GM12865 (cell line): Measurements from ENCODE around the gene ATP1A1.

ENCODE experiments used
- DNase-seq: peaks from one replicate; pipeline ENCODE4 v3.0.0; 2010; ENCODE audit warnings: low read depth
- H3K4me3 ChIP-seq: 2 replicates; pipeline ENCODE4 v1.5.1; 2011; ENCODE audit warnings: mild to moderate bottlenecking, low read depth, low read length, control low read depth
- TF ChIP-seq, protein P1 (sequence below): IDR thresholded peaks from 2 replicates; pipeline ENCODE4 v1.5.1; 2011; ENCODE audit warnings: low read length, control low read depth, low read depth, inconsistent platforms; ENCODE audit not compliant: insufficient read depth; ENCODE audit errors: missing control alignments

ATP1A1 gene

DNA sequence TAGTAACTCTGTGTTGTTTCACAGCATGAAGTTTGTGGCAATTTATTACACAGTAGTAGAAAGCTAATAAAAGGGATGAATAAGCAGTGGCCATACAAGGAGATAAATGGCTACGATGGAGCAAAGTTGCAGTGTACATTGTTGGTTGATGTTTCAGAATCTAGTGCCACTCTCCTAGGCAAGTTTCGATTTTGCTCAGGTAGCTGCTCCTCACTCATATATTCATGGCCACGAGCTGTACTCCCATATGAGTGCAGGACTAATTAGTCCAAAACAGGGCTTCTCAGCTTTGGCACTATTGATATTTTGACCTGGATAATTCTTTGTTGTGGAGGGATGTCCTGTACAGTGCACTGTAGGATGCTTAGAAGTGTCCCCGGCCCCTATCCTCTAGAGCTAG is 30.0 kb upstream of the ATP1A1 start:
- TF ChIP-seq, protein P1, sequence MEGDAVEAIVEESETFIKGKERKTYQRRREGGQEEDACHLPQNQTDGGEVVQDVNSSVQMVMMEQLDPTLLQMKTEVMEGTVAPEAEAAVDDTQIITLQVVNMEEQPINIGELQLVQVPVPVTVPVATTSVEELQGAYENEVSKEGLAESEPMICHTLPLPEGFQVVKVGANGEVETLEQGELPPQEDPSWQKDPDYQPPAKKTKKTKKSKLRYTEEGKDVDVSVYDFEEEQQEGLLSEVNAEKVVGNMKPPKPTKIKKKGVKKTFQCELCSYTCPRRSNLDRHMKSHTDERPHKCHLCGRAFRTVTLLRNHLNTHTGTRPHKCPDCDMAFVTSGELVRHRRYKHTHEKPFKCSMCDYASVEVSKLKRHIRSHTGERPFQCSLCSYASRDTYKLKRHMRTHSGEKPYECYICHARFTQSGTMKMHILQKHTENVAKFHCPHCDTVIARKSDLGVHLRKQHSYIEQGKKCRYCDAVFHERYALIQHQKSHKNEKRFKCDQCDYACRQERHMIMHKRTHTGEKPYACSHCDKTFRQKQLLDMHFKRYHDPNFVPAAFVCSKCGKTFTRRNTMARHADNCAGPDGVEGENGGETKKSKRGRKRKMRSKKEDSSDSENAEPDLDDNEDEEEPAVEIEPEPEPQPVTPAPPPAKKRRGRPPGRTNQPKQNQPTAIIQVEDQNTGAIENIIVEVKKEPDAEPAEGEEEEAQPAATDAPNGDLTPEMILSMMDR = no peak
- DNase-seq = no peak

GRCh38 chr1:116345011-116345410 is 28.0 kb upstream of the ATP1A1 start:
- TF ChIP-seq, protein P1 = no peak
- no peak overlapping the region for H3K4me3 ChIP-seq
- no peak for DNase-seq

More for the DNA sequence above, 30.0 kb upstream of the ATP1A1 start:
- H3K4me3 ChIP-seq = no peak overlapping the region

- TF ChIP-seq, protein P1 = no peak
- no peak for DNase-seq
- no peak overlapping the region for H3K4me3 ChIP-seq
These were observed 27.2 kb upstream of the ATP1A1 start for GRCh38 chr1:116345843-116346242.

DNA sequence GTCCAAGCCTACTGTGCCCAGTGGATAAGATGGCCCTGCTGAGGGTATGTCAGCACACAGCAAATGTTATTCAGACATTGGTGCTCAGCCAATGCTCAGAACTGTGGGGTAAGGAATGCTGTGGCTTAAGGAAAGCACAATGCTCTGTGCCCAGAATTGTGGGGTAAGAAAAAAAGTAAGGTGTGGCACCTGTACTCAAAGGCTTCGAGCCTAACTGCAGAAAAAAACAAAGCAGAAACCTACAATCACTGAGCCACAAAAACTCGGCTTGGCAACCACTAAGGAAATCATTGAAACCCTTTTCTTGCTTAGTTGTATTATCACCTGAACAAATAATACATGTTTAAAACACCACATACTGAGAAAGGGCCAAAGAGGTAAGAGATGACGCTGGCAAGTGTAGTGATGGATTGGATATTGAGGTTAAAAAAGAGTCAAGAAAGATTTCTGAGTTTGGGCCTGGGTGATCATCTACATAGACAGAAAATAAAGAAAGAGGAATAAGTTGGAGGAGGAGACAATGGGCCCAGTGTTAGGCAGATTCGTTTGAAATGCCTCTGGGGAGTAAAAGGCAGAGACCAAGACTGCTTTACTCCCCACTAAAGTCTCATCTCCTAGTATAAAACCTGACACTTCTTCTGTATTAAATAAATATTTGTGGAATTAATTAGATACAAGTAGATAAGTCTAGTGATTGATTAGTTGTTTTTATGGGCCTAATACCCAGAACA is 25.9 kb upstream of the ATP1A1 start:
- no peak for DNase-seq
- TF ChIP-seq, protein P1 = no peak
- H3K4me3 ChIP-seq = no peak overlapping the region

- H3K4me3 ChIP-seq = no peak overlapping the region
- DNase-seq = no peak
- TF ChIP-seq, protein P1 = no peak
These were observed 25.3 kb upstream of the ATP1A1 start for GRCh38 chr1:116347696-116348095.

- TF ChIP-seq, protein P1 = no peak
- H3K4me3 ChIP-seq = no peak overlapping the region
- no peak for DNase-seq
These were observed 22.9 kb upstream of the ATP1A1 start for GRCh38 chr1:116350097-116350645.

DNA sequence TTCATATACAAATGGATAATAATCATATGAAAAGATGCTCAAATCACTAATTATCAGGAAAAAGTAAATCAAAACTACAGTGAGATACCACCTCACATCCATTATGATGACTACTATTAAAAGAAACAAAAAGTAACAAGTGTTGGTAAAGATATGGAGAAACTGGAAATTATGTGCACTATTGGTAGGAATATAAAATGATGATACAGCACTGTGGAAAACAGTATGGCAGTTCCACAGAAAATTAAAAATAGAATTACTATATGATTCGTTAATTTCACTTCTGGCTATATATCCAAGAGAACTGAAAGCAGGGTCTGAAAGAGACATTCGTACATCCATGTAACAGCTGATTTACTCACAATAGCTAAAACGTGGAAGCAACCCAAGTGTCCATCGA is 21.1 kb upstream of the ATP1A1 start:
- H3K4me3 ChIP-seq = no peak overlapping the region
- no peak for DNase-seq
- TF ChIP-seq, protein P1 = no peak
